ENCODE data around the gene XYLB.
A peak's percentile ranks its signal among the peaks of the same experiment; 100 is the strongest.
"Not testable (repeated sequence)": the region's sequence is repeated elsewhere in the genome, so short reads cannot be mapped to it uniquely, and the experiment has no call there.

The XYLB gene

GRCh38 chr3:38396239-38396638, 49.7 kb downstream of the XYLB start:
- no peak for DNase-seq (ENCODE audit: low read depth)

GRCh38 chr3:38396861-38397260, 50.3 kb downstream of the XYLB start:
- no peak for DNase-seq (ENCODE audit: low read depth)

GRCh38 chr3:38397320-38397719, 50.7 kb downstream of the XYLB start:
- no peak for DNase-seq (ENCODE audit: low read depth)

GRCh38 chr3:38401246-38401962, 54.8 kb downstream of the XYLB start:
- DNase-seq (ENCODE audit: low read depth) = no peak

DNA sequence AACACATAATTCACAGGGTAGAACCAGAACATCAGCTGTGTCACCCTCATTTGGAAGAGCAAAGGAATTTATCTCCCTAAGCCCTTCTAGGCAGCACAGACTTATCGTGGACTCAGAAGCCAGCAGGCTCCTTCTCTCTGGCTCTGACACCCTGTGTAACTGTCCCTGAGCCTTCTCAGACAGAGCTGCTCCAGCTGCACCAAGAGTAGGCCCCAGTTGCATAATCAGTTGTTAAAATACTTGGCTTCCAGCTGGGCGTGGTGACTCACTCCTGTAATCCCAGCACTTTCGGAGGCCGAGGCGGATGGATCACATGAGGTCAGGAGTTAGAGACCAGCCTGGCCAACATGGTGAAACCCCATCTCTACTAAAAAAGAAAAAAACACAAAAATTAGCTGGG, 57.7 kb downstream of the XYLB start:
- no peak for DNase-seq (ENCODE audit: low read depth)

DNA sequence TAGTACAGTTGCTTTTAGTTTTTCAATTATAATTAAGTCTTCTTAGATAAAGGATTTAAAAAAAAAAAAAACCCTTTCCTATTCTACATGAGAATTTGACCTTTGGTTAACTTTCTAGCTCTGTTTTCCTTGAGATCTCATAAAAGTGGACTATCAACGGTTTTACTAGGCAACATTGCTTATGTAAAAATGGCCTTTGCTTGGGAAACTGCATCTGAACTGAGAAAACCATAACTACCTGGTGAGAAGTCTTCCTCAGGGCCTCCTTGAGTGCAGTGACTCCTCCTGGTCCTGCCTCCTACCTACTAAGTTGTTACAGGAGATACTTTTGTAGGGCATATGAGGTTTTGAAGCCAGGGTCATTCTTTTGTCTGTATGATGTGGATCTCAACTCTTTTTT, 65.0 kb downstream of the XYLB start:
- DNase-seq (ENCODE audit: low read depth) = no peak

DNA sequence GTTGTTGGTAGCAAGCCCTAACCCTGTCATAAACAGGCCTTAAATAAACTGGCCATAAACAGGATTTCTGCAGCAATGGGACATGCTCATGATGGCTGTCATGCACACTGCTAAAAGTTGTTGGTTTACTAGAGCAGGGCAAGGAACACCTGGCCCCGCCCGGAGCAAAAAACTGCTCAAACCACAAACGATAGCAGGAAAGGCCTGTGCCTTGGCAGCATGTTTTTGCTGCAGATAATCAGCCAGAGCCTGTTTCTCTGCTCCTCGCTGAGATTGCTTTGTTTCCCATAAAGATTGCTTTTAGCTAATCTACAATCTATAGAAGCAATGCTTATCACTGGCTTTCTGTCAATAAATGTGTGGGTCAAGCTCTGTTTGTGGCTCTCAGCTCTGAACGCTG, 74.2 kb downstream of the XYLB start:
- not testable (repeated sequence) for DNase-seq (ENCODE audit: low read depth)

GRCh38 chr3:38421679-38422336, 75.2 kb downstream of the XYLB start:
- no peak for DNase-seq (ENCODE audit: low read depth)

DNA sequence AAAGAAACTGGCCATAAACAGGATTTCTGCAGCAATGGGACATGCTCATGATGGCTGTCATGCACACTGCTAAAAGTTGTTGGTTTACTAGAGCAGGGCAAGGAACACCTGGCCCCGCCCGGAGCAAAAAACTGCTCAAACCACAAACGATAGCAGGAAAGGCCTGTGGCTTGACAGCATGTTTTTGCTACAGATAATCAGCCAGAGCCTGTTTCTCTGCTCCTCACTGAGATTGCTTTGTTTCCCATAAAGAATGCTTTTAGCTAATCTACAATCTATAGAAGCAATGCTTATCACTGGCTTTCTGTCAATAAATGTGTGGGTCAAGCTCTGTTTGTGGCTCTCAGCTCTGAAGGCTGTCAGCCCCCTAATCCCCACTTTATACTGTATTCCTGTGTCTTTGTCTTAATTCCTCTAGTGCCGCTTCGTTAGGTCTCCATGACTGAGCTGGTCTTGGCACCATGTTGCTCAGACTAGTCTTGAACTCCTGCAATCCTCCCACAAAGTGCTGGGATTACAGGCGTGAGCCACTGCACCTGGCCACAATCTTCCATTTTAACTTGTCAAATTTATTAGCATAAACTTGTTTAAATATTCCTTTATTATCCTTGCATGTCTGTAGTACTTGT, 80.3 kb downstream of the XYLB start:
- not testable (repeated sequence) for DNase-seq (ENCODE audit: low read depth)

GRCh38 chr3:38432871-38433658, 86.5 kb downstream of the XYLB start:
- not testable (repeated sequence) for DNase-seq (ENCODE audit: low read depth)

GRCh38 chr3:38433661-38434060, 87.1 kb downstream of the XYLB start:
- DNase-seq (ENCODE audit: low read depth) = not testable (repeated sequence)

- DNase-seq (ENCODE audit: low read depth) = not testable (repeated sequence)
Observed at GRCh38 chr3:38438436-38439069, 92.0 kb downstream of the XYLB start.

- DNase-seq (ENCODE audit: low read depth) = not testable (repeated sequence)
Observed at GRCh38 chr3:38443205-38443604, 96.6 kb downstream of the XYLB start.

DNA sequence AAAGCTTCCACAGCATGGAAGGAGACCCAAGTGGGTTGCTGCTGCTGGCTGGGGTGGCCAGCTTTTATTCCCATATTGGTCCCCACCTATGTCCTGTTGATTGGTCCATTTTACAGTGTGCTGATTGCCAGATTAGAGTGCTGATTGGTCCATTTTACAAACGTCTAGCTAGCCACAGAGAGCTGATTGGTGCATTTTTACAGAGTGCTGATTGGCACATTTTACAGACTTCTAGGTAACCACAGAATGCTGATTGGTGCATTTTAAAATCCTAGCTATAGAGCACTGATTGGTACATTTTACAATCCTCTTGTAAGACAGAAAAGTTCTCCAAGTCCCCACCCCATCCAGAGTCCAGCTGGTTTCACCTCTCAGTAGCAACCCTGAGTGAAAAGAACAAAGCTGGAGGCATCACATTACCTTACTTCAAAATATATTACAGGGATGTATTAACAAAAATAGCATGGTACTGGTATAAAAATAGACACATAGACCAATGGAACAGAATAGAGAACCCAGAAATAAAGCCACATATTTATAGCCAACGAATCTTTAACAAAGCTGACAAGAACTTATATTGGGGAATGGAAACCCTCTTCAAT, 99.6 kb downstream of the XYLB start:
- DNase-seq (ENCODE audit: low read depth) = no peak

DNA sequence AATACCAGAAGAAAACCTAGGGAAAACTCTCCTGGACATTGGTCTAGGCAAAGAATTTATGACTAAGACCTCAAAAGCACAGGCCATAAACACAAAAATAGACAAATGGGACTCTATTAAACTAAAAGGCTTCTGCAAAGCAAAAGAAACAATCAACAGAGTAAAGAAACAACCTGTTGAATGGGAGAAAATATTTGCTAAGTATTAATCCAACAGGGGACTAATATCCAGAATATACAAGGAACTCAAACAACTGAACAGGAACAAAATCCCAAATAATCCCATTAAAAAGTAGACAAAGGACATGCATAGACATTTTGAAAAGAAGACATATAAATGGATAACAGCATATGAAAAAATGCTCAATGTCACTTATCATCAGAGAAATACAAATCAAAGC, 100.2 kb downstream of the XYLB start:
- no peak for DNase-seq (ENCODE audit: low read depth)

DNA sequence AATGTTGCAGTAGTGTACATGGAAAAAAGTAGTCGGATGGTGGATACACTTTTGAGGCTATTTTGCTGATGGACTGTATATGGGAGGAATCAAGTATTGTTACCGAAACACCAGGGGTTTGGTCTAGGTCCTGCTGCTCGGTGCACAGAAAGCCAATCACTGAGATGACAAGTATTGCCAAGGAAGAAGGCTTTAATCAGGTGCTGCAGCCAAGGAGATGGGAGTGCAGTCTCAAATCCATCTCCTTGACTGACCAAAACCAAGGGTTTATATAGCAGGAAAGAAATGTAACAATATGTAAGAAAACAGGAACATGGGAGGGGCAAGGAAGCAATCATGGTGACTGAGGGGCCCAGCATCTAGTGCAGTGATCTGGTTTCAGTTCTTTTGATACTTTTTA, 104.3 kb downstream of the XYLB start:
- DNase-seq (ENCODE audit: low read depth) = no peak

- DNase-seq (ENCODE audit: low read depth) = peak; percentile 42
Observed at GRCh38 chr3:38453075-38453912, 106.7 kb downstream of the XYLB start, which contains the start of gene ACVR2B. Gene ACVR2B, plus strand, starts transcription at chr3:38453890. Its CDS starts 433 bp downstream, at chr3:38454323.

DNA sequence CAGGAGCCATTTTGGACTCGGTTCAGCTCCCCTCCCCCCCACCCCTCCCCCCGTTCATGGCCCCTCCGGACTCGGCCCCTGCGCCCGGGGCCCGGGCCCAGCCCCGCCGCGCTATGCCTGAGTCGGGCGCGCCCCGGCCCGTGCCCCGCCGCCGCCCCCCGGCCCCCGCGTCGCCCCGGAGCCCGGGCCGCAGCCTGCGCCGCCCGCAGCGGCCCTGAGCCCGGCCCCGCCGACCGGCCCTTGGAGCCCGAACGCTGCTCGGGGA, 107.3 kb downstream of the XYLB start:
- no peak for DNase-seq (ENCODE audit: low read depth)

DNA sequence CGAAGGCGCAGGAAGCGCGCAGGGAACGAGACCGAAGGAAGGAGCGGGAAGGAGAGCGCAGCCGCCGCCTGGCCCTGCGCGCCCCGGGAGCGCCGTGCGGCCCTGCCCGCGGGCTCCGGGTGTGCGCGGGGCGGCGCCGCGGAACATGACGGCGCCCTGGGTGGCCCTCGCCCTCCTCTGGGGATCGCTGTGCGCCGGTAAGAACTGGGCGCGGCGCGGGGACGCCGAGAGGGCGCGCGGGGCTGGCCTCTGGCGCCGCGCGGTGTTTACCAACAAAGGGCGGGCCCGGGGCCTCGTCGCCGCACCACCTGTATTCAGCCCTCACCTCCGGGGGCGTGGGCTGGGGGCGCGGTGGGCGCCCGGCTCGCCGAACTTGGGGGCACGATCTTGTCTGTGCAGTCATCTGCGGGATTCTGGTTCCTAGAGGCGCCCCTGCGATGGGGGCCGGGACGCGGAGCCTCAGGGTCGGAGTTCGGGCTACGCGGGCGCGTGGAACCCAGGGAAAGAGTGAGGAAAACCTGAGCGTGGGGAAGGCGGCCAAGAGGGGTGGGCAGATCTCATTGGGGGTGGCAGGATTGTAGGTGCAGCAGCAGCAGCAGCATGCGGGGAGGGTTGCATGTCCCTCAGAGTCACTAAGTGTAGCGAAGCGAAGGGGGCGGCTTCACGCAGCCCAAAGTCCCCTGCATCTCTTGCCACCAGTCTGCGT, 107.7 kb downstream of the XYLB start:
- DNase-seq (ENCODE audit: low read depth) = no peak

Data from T-helper 22 cell (primary cell).